Measurements from ENCODE around the gene MRPL58.
A peak's percentile ranks its signal among the peaks of the same experiment; 100 is the strongest.

MRPL58 gene

GRCh38 chr17:75048249-75048878 is 35.9 kb downstream of the MRPL58 start:
- no peak for DNase-seq

- DNase-seq = no peak
These were observed 36.6 kb downstream of the MRPL58 start for GRCh38 chr17:75049057-75049456.

- peak; percentile 11 for DNase-seq
These were observed 37.2 kb downstream of the MRPL58 start for GRCh38 chr17:75049706-75050105.

- DNase-seq = no peak
These were observed 39.5 kb downstream of the MRPL58 start for GRCh38 chr17:75051941-75052340.

- DNase-seq = no peak
These were observed 47.2 kb downstream of the MRPL58 start for GRCh38 chr17:75059369-75060345.

DNA sequence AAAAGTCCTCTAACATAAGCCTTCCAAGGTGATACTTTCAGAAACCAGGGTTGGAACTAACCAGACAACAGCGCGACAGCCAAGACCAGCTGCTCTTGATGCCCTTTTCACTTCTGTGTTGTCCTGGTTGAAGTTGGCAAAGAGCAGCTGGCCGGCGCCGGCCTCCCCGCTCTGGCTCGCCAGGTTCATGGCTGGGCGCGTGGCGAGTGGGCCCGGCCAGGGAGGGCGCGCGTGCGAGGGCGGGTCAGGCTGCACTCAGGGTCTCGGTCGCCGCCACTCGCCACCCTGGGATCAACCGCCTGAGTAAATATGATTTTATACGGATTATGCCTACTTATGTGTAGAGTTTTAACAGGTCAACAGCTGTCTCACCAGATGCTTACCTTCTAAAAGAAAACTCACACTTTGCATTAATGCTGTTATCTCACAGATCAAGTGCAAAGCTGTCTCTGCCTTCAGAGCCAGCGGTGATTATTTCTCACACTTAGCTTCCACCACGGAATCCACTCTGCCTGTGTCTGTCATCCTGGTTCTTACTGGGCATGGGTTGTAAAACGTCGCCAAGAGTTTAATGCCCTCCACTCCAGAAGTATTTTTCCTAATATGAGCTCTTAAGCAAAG is 48.1 kb downstream of the MRPL58 start:
- no peak for DNase-seq

GRCh38 chr17:75061055-75061438 is 48.6 kb downstream of the MRPL58 start:
- DNase-seq = no peak

DNA sequence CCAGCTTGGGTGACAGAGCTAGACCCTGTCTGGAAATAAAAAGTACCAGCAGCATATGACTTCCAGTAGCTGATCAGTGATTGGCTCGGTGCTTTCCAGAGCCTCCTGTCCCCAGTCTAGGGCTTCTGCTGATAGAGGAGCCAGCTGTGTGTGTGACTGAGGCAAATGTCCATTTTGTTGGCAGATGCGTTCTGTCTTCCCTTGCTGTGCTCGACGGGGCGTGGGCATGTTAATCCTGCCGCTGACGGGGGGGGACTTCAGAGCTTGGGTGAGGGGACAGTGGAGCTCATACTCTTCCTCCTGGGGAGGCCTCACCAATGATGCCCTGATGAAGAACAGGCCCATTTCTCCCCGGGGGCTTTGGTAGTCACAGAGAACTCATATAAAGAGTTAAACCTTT is 49.1 kb downstream of the MRPL58 start:
- DNase-seq = no peak

DNA sequence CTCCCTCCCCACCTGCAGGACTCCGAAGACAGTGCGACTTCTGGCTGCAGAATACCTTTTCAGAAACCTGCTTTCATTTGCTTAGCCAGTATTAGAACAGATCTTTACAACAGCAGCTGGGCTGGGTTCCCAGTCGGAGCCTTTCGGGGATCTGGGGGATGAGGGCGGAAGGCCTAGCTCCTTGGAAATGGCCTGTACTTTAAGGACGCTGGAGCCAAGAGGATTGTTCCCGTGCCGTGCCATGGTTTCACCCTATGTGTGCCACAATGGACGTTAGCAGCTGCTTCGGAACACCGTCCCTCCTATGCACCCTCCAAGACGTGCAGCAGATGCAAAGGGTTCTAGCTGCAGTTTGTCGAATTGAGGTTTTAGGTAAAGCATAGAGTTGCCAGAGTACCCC is 50.7 kb downstream of the MRPL58 start:
- DNase-seq = no peak

DNA sequence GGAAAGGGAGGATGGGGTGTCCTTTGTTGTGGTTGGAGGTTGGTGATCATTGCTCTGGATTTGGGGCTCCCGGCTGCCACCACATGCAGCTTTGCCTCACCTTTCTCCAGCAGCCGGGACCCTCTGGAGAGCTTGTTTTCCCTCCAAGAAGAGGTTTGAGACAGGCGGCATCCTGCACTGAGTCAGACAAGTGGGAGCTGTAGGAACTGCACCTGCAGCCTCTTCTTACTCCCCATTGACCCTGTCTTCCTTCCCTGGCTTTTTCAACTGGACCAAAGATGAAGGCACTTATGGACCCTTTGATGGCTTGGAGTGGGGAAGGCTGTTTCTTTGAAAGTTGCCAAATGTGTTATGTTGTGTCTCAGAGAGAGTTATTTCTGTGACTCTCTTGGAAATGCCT is 51.2 kb downstream of the MRPL58 start:
- no peak for DNase-seq

DNA sequence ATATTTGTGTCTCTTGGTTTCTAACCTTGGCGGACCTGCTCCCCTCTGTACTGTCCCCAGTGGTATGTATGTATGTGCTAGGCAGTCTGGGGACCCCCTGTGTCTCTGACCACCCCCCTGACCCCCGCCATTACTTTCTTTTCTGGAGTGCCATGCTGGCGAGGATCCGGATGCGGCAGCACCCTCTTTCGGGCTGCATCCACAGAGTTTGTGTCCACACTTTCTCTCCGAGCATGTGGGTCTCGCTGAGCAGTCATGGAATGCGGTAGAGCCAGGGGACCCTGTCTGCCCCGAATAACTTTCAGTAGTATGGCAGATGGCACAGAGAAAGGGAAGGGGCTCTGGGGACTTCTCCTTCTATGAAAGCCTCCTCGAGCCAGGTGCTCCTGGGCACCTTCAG is 51.6 kb downstream of the MRPL58 start:
- no peak for DNase-seq

DNA sequence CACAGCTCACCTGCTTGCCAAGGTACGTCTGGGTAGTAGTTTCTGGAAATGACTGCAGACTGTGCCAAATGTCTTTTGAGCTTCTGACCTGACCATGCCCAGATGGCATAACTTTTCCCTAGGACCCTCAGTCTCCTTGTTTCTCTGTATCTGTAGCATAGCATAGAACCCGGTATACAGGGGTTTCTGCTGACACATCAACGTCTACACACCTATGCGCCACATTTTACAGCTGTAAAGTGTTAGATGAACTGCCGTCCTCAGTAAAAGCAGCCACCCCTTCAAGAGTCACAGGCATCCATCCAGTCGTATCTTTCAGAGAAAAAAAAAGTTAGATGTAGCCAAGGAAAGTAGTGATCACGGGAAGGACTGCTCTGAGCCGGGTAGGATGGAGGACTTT is 52.0 kb downstream of the MRPL58 start:
- DNase-seq = no peak

DNA sequence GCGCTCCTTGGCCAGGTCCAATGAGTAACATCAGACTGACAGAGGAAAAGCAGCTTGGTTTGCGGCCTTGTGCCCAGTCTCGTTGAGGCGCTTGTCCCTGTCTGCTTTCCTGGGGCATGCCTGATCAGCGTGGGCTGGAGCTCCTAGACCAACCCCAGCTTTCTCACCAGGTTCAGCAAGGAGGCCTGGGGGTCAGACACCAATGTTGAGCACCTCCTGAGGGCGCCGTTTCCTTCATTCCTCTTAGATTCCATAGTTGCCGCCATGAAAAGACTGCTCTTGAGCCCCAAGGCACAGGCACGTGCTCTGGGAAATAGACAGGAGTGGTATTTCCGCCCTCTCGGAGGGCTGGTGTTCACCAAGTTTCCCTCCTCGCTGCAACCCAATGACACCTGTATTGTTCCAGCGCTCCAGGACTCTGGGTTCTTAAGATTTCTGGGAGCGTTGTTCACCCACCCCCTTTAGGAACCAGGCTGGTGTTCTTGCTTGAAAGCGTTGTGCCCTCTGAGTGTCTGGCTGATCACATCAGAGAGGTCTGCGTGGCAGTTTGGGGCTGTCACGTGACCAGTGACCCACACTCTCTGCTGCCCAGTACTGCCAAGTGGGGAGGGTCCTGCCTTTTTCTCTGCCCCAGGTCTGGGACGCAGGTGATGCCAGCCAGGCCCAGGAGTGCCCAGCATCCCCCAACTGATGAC is 52.5 kb downstream of the MRPL58 start:
- no peak for DNase-seq

- peak; percentile 71 for DNase-seq
These were observed 53.2 kb downstream of the MRPL58 start for GRCh38 chr17:75065562-75066151.

GRCh38 chr17:75067856-75068255 is 55.4 kb downstream of the MRPL58 start:
- peak; percentile 79 for DNase-seq

DNA sequence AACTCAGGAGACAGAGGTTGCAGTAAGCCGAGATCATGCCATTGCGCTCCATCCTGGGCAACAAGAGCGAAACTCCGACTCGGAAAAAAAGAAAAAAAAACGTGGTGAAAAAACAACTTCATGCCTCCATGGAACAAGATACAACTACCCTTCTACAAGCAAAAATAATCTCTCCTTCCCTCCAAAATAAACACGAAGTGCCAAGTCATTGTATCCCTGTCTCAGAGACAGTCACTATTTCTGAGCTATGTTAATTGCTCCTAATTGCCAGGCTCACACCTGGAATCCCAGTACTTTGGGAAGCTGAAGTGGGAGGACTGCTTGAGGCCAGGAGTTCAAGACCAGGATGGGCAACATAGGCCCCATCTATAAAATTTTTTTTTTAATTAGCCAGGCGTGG is 56.3 kb downstream of the MRPL58 start:
- no peak for DNase-seq

DNA sequence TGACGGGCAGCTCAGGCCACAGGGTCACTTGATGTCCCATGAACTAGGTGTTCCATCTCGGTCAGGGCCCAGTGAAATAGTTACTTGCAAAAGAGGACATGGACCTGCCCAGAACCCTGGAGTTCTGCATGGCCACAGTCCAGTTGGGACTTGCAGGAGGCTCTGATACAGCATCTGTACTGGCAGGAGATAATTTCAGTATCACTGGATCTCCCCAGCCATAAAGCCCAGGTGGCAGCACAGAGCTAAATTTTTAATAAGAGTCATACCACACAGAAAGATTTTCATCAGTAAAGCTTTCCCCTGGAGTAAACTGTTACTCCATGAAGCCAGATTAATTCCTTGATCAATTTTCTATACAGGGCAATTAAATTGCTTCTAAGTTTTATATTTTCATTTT is 57.3 kb downstream of the MRPL58 start:
- DNase-seq = no peak

All from activated CD4-positive, alpha-beta T cell treated with anti-CD3 and anti-CD28 coated beads, Interleukin-10, Interleukin-2, amounts not matched to agents 100 ng/mL and 50 ng/mL, durations not matched to agents 16 hours and 8 hours (primary cell).